GM12874 (cell line): ENCODE data around the gene LRPPRC.
A peak's percentile ranks its signal among the peaks of the same experiment; 100 is the strongest.

Experiments used
- TF ChIP-seq, protein P1 (sequence below): IDR thresholded peaks from 2 replicates; pipeline ENCODE4 v1.5.1; 2011; ENCODE audit warnings: low read depth, mild to moderate bottlenecking, control low read depth, low read length, moderate library complexity; ENCODE audit not compliant: insufficient read depth

The LRPPRC gene

DNA sequence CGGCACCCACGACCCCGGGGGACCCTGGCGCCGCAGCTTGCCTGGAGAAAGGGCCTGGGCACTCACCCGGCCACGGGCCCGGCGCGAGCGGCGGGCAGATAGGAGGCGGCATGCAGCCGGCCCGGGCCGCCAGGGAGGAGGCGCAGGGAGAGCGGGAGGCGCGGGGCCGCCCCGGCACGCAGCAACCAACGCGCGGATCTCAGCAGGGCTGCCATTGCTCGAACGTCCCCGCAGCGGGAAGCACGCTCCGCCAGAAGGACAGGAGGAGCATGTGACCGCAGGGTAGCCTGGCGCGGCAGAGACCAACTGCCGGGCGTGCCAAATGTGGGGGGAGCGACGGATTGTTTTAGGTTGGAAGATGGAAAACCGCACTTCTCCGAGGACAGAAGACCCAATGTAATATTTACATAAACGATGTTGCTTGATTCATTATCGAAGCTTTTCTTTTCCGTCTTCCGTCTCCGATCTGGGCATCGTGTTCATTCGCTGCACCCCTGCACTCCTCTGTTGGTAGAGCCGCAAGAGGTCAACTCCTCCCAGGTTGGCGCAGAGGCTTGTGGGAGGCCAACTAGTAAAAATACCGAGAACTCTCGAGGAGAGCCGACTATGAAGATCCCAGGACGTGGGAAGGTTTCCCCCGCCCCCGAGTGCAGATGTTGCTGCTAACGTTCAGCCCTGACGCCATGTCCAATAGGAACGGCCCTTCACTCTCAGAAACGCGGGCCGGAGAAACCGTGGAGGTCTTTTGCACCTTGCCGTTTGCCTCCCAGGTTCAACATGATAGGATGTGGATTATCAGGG, at the start of gene LRPPRC:
Gene LRPPRC, minus strand, starts transcription at position 257 of the 801 bp plus-strand sequence. Its CDS starts 42 bp downstream, at position 215.
- TF ChIP-seq, protein P1, sequence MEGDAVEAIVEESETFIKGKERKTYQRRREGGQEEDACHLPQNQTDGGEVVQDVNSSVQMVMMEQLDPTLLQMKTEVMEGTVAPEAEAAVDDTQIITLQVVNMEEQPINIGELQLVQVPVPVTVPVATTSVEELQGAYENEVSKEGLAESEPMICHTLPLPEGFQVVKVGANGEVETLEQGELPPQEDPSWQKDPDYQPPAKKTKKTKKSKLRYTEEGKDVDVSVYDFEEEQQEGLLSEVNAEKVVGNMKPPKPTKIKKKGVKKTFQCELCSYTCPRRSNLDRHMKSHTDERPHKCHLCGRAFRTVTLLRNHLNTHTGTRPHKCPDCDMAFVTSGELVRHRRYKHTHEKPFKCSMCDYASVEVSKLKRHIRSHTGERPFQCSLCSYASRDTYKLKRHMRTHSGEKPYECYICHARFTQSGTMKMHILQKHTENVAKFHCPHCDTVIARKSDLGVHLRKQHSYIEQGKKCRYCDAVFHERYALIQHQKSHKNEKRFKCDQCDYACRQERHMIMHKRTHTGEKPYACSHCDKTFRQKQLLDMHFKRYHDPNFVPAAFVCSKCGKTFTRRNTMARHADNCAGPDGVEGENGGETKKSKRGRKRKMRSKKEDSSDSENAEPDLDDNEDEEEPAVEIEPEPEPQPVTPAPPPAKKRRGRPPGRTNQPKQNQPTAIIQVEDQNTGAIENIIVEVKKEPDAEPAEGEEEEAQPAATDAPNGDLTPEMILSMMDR, result no peak

DNA sequence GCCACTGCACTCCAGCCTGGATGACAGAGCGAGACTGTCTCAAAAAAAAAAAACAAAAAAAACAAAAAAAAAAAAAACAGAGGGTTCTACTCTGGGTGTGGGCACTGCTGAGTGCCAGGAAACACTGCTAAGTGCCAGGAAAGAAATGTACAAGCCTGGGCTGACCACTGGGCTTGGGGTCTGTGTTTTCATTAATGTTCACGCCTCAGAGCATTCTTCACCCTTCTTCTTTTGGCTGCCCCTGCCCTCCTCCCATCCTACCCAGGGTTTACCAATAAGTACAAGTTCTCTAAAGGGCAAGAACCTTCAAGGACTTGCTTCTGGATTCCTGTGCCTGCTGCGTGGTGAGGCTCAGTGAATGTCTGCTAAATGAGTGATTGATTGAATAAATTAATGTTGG, 49.3 kb upstream of the LRPPRC start:
- TF ChIP-seq, protein P1, result no peak

DNA sequence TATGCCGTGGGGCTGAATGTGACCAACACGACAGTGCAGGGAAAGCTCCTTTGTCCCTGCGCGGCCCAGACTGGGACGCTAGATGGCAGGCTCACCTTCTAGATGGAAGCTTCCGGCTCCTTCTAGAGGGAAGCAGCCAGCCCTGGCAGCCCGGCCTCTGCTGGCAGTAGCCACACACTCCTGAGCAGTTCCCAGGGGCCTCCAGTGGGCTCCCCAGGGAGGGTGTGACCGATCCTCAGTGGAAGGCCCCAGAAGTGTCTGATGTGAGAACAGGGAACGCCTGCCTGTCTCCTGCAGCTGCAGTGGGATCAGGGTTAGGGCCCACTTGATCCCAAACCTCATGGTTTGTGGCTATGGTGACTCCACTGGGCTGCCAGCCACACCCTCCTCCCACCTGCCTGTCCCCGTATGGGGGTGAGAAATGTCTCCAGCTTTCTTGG, 48.5 kb upstream of the LRPPRC start:
- TF ChIP-seq, protein P1, result peak; percentile 79

DNA sequence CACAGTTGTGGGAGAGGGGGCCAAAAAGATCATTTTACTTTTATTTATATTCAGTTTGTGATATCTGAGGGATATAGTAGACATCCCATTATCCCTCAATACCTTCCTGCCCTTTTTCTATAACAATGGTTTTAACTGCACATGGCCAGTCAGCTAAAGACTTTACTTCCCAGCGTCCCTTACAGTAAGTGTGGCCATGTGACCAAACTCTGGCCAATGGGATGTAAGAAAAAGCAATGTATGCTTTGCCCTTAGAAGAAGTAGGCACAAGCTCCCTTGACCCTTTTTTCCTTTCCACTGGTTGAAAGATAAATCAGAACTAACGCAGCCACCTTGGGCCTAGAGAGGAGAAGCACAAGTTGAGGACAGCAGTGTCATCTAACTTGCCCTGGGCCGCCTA, 44.6 kb upstream of the LRPPRC start:
- TF ChIP-seq, protein P1, result no peak

DNA sequence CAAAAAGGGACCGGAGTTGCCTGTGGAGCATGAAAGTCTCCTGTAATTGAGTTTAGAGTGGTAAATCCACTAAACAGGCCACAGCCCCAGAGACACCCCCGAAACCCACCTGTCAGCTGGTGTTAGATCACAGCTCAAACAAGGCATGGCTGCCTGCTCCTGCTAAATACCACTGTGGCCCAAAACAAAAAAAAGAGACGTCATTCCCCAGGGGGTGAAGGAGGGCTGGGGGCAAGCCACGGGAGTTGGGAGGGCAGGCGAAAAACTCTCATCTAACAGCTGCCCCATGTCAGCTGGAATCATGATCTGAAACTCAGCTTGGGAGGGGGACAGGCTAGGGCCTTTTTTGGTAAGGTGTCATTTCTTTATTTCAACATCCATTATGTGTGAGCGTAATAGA, 42.5 kb upstream of the LRPPRC start:
- TF ChIP-seq, protein P1, result no peak

DNA sequence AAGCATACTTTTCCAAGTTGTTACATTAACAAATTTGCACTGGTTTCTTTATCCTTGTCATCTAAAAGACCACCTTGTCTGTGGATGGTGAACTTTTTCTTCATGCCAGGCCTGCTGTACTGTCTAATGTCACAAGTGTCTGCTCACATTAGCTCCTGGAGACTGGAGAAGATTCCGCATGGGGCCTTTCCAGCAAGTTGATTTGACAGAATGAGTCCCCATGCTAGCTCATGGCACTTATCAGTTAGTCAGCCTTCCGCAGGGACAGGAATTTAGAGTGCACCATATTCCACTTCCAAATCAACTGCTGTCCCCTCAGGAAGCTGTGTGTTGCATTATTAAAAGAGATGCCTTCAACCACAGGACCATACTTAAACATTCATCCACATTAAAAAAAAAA, 41.4 kb upstream of the LRPPRC start:
- TF ChIP-seq, protein P1, result no peak

DNA sequence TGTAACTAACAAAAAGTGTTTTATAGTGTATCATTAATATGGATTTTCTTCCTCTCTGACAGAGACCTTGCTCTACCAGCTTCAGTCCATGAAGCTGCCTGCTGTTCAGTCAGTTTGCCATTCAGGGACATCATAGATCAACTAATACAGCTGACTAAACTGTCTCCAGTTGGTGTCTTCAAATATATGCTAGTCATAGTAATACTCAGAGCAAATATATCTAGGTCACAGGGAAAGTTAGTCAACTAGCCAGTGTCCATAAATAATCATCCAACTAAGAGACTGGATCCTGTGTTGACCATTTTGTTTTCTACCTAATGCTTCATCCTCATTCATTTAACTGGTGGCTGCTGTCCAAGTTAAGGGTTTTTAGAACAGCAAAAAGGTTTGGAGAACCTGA, 38.2 kb upstream of the LRPPRC start:
- TF ChIP-seq, protein P1, result no peak
